ENCODE measurements around the gene MEG3.

MEG3 gene

DNA sequence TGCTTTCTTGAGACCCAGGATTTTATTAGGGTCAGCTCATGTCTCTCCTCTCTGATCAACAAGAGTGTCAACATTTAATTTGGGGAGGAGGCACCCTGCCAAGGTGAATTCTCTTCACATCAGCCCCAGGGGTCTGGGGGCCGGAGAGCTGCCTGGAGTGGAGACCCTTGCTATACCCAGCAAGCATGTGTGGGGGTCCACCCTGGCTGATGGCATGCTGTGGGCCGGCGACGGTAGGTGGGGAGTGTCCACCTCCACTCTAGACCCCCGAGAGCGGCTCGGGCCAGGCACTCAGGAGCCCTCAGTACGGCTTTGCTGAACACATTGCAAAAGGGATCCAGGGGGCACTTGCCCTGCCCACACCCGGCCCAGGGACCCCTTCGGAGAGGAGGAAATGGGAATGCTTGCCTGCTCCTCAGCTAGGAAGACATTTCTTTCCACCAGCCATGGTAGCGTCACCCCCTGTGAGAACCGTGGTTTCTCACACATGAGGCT, 10.4 kb downstream of the MEG3 start:
- Histone ChIP-seq H3F3A (ENCODE audit: insufficient read depth) (no peaks in the 10 kb centered on the region), H4K20me1 (ENCODE audit: low read depth, low read length) (no peaks in the 10 kb centered on the region), H3K27me3 (ENCODE audit: low read length) (no peaks in the 10 kb centered on the region), H3K27ac (ENCODE audit: low read depth, low read length) (no peak overlapping the region), H3K9ac (ENCODE audit: low read length) (no peak overlapping the region), H3K9me3 (ENCODE audit: insufficient read depth, low read length) (no peaks in the 10 kb centered on the region), H3K4me3 (ENCODE audit: insufficient read depth, low read length, poor library complexity, severe bottlenecking) (no peak overlapping the region), H3K36me3 (ENCODE audit: low read length) (no peaks in the 10 kb centered on the region), H2AFZ (ENCODE audit: low read depth, low read length, severe bottlenecking) (no peak overlapping the region), H3K79me2 (ENCODE audit: insufficient read depth, low read length) (no peaks in the 10 kb centered on the region), H3K4me2 (ENCODE audit: low read depth, low read length, poor library complexity, severe bottlenecking) (no peak overlapping the region), H3K9me2 (replicated peaks; ENCODE audit: insufficient read depth, low read length) (no peaks in the 10 kb centered on the region)
- TF ChIP-seq, protein P1, sequence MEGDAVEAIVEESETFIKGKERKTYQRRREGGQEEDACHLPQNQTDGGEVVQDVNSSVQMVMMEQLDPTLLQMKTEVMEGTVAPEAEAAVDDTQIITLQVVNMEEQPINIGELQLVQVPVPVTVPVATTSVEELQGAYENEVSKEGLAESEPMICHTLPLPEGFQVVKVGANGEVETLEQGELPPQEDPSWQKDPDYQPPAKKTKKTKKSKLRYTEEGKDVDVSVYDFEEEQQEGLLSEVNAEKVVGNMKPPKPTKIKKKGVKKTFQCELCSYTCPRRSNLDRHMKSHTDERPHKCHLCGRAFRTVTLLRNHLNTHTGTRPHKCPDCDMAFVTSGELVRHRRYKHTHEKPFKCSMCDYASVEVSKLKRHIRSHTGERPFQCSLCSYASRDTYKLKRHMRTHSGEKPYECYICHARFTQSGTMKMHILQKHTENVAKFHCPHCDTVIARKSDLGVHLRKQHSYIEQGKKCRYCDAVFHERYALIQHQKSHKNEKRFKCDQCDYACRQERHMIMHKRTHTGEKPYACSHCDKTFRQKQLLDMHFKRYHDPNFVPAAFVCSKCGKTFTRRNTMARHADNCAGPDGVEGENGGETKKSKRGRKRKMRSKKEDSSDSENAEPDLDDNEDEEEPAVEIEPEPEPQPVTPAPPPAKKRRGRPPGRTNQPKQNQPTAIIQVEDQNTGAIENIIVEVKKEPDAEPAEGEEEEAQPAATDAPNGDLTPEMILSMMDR (IDR thresholded peaks at IDR 0.05; ENCODE audit: insufficient read depth, low read length, poor library complexity, severe bottlenecking) = no peak
- TF ChIP-seq EZH2phosphoT487 (conservative IDR thresholded peaks at IDR 0.05; ENCODE audit: low read length) = no peak

DNA sequence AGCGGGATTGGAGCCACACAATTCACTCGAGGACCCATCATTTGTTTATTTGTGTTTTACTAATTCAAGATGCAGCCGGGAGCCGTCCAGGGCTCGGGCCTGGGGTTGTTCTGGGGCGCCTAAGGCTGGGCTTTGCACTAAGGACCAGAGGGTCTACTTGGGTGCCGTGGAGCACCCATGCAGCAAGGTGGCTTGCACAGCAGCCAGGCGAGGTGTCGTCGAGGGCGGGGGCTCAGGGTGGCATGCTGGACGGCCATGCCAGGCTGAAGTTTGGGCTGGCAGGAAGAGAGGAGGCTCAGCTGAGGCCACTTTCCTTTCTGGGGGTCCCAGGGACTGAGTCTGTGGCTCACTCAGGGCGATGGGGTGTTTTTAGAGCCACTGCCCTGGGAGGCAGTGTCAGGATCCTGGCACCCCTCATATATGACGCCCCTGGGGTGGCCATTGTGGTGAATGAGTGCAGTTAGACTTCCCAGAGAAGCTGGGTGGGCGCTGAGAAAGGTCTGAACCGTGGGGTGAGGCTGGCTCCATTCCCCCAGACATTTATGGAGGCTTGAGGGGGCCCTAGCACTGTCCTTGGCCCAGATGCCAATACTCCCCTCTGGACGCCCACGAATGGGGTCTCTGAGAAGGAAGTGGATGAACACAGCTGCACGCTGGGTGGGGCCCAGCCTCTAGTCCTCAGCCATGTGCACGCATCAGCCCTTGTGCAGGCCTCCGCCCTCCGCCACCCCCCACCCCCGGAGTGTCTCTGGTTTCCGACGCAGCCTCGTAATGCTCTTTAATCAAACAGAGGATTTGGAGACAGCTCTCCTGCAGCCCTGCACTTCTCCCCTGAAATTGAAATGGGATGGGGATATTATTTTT, 11.3 kb downstream of the MEG3 start:
- TF ChIP-seq, protein P1 (IDR thresholded peaks at IDR 0.05; ENCODE audit: insufficient read depth, low read length, poor library complexity, severe bottlenecking) = no peak
- no peak for TF ChIP-seq EZH2phosphoT487 (conservative IDR thresholded peaks at IDR 0.05; ENCODE audit: low read length)
- no peak overlapping the region for H3K9ac ChIP-seq (ENCODE audit: low read length)
- no peaks in the 10 kb centered on the region for H3K9me3 ChIP-seq (ENCODE audit: insufficient read depth, low read length)
- no peak overlapping the region for H3K27ac ChIP-seq (ENCODE audit: low read depth, low read length)
- no peaks in the 10 kb centered on the region for H3K9me2 ChIP-seq (replicated peaks; ENCODE audit: insufficient read depth, low read length)
- no peaks in the 10 kb centered on the region for H3K36me3 ChIP-seq (ENCODE audit: low read length)
- no peak overlapping the region for H3K4me2 ChIP-seq (ENCODE audit: low read depth, low read length, poor library complexity, severe bottlenecking)
- H3F3A ChIP-seq (ENCODE audit: insufficient read depth) = no peaks in the 10 kb centered on the region
- no peaks in the 10 kb centered on the region for H4K20me1 ChIP-seq (ENCODE audit: low read depth, low read length)
- H3K4me3 ChIP-seq (ENCODE audit: insufficient read depth, low read length, poor library complexity, severe bottlenecking) = no peak overlapping the region
- no peaks in the 10 kb centered on the region for H3K27me3 ChIP-seq (ENCODE audit: low read length)
- H3K79me2 ChIP-seq (ENCODE audit: insufficient read depth, low read length) = no peaks in the 10 kb centered on the region
- no peak overlapping the region for H2AFZ ChIP-seq (ENCODE audit: low read depth, low read length, severe bottlenecking)

DNA sequence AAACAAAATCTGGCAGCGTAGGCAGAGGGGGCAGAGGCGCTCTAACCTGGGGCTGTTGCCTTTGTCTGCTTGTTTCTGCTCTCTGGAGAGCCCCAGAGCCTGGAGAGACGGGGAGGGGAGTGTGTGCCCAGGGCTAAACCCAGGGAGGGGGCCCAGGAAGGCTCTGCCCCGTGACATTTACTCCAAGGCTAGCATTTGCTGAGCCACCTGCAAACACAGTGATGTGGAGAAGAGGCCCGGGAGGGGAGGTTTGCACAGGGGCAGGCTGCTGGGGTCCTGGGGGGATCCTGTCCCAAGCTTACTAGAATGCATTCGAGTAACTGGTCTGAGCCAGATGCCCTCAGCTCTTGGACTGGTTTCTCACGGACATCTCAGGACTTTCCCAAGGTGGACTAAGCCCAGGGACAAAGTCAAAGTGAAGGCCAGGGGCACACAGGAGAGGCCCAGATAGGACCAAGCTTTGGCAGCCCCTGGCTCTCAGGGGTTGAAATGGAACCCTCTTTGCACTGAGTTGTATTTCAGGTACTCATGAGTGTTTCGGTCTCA, 12.0 kb downstream of the MEG3 start:
- H3F3A ChIP-seq (ENCODE audit: insufficient read depth) = no peaks in the 10 kb centered on the region
- no peaks in the 10 kb centered on the region for H3K36me3 ChIP-seq (ENCODE audit: low read length)
- no peaks in the 10 kb centered on the region for H3K9me2 ChIP-seq (replicated peaks; ENCODE audit: insufficient read depth, low read length)
- no peak overlapping the region for H3K4me3 ChIP-seq (ENCODE audit: insufficient read depth, low read length, poor library complexity, severe bottlenecking)
- H3K27me3 ChIP-seq (ENCODE audit: low read length) = no peaks in the 10 kb centered on the region
- H3K4me2 ChIP-seq (ENCODE audit: low read depth, low read length, poor library complexity, severe bottlenecking) = no peak overlapping the region
- no peak overlapping the region for H3K27ac ChIP-seq (ENCODE audit: low read depth, low read length)
- no peak overlapping the region for H3K9ac ChIP-seq (ENCODE audit: low read length)
- no peaks in the 10 kb centered on the region for H4K20me1 ChIP-seq (ENCODE audit: low read depth, low read length)
- no peaks in the 10 kb centered on the region for H3K79me2 ChIP-seq (ENCODE audit: insufficient read depth, low read length)
- no peak overlapping the region for H2AFZ ChIP-seq (ENCODE audit: low read depth, low read length, severe bottlenecking)
- H3K9me3 ChIP-seq (ENCODE audit: insufficient read depth, low read length) = no peaks in the 10 kb centered on the region
- TF ChIP-seq, protein P1 (IDR thresholded peaks at IDR 0.05; ENCODE audit: insufficient read depth, low read length, poor library complexity, severe bottlenecking) = no peak
- no peak for TF ChIP-seq EZH2phosphoT487 (conservative IDR thresholded peaks at IDR 0.05; ENCODE audit: low read length)
